Astrocyte (in vitro differentiated cells and primary cell): ENCODE results near the gene LPCAT4.

ENCODE experiments used
- CTCF ChIP-seq: IDR thresholded peaks from 2 replicates; pipeline ENCODE4 v1.5.1; 2011; ENCODE audit warnings: low read depth, mild to moderate bottlenecking, inconsistent platforms, low read length, moderate library complexity; ENCODE audit not compliant: insufficient read depth
- EZH2 ChIP-seq: IDR thresholded peaks from 2 replicates; pipeline ENCODE4 v1.6.1; 2012; ENCODE audit warnings: mild to moderate bottlenecking, low read length, inconsistent platforms; ENCODE audit not compliant: insufficient read depth

GRCh38 chr15:34314491-34315490 is 52.2 kb downstream of the LPCAT4 start:
- no peak for TF ChIP-seq CTCF
- no peak for TF ChIP-seq EZH2
